ENCODE data around the gene KCNJ11.

The KCNJ11 gene

GRCh38 chr11:17389957-17390649, 1.6 kb upstream of the KCNJ11 start:
- peak in 1 of 2 experiments; percentile 57 for DNase-seq

DNA sequence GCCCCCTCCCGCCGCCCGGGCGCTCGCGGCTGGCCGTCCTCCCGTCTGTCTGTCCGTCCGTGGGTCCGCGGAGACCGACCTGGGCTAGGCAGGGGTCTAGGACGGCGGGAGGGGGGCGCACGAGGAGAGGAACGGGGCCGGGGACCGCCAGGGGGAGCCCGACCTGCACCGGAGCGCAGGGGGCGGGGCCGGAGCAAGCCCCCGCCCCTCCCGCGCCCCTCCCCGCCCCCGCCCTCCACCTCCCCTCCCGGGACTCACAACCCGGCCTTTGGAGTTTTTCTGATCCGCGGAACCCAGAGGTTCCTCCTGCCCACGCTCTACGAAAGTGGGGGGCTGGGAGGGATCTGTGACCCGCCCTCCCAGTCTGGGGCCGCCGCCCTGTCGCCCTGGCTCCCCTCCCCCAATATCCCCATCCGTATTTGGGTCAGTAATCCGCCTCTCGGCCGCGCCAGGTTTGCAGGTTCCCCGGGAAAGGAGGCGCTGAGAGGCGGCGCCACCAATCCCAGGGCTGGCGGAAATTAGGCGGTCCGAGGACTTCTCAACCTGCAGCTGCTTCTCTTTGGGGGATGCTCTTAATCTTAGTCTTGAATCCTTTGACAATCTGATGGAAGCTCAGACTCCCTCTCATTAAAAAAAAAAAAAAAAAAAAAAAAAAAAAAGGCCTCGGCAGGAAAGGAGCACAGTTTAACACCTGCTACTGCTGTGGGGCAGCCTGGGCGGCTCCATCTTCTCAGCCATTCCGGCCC, 925 bp upstream of the KCNJ11 start:
- DNase-seq, result peak; percentile 87 to 90

DNA sequence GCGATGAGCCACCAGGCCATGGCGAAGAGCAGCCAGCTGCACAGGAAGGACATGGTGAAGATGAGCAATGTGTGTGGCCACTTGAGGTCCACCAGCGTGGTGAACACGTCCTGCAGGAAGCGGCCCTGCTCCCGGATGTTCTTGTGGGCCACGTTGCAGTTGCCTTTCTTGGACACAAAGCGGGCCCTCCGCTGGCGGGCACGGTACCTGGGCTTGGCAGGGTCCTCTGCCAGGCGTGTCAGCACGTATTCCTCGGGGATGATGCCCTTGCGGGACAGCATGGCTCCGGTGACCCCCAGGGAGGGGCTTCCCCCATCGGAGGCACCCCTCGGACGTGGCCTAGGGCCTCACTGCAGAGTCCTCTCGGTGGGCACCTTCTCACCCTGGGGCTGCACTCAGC, 648 bp downstream of the KCNJ11 start:
- DNase-seq, result no peak

- no peak for DNase-seq
Measured at GRCh38 chr11:17387254-17387653, 1.2 kb downstream of the KCNJ11 start.

DNA sequence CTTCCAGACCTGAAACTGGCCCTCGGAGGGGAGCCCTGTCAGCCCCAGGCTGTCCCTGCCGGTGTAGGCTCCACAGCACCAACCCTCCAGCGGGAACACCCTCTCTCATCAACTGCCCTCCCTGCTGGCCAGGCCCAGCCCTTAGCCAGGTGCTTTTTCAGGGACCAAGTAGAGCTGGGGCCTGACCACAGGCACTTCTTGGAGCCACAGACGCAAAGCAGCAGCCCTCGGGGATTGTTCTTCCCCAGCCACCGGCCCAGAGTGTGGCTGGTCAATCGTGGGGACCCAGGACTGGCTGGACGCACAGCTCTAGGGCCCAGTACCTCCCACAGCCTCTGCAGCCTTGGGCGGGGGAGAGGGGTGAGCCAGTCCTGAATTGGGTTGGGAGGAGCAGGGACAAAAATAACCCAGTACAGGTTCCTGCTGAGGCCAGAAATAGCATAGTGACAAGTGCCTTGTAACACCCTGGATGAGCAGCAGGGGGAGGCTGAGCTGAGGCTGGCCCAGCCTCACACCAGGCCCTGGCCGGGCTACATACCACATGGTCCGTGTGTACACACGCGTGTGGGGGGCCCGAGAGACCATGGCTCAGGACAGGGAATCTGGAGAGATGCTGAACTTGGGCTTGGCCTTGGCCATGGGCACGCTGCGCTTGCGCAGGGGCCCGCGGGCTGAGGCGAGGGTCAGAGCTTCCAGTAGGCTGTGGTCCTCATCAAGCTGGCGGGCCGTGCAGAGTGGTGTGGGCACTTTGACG, 2.0 kb downstream of the KCNJ11 start:
- peak; percentile 37 to 70 for DNase-seq

DNA sequence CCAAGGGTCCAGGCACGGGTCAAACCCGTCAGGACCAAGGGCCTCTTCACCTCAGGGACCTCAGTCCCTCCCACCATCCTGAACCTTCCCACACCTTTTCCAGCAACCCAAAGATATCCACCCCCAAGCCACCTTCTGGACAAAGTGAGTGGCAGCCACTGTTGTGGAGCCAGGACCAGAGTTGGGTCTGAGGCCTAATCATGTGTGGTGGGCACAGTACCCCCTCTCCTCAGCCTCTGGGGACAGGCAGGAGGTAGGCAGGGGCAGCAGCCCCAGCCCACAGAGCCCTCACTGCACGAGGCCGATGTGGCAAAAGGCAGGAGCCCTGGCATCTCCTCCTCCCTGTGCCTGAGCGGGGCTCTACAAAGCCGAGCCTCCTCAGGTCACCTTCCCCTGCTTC, 2.5 kb downstream of the KCNJ11 start:
- DNase-seq, result no peak

GRCh38 chr11:17385492-17385891, 3.0 kb downstream of the KCNJ11 start:
- DNase-seq, result no peak

DNA sequence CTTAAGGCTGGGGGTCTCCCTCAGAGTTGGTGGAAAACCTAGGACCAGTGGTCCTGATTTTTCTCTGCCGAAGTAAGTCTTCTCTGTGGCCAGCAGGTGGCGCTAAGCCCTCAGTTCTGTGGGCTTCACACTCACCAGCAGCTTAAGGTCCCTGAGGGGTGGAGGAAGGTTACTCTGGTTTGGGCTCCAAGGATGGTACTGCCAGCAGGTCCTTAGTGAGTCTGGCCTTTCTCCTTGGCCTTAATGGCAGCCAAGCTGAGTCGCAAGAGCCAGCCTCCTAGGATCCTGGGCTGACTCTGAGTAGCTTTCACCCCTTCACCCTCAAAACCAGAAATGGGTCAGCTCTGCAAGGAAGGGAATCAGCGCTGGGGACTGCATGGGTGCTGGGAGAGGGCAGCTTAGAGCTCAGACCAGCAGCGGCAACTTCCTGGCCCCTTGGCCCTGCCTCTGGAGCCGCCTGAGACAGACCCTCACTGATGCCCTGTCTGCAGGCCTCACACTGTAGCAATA, 4.4 kb downstream of the KCNJ11 start:
- peak; percentile 84 to 85 for DNase-seq

DNA sequence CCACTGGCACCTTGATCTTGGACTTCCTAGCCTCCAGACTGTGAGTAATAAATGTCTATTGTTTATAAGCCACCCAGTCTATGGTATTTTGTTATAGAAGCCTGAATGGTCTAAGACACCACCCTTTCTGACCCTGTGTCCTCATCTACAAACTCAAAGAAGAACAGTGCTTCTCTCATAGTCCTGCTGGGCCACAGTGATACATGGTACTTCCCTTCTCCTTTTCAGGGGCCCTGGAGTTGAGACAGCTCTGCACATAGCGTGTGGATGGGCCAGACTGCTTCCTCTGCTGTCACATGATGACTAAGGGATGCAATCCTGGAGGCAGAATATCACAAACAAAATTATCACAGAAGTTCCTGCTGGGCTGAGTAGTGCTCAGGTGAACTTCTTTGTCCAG, 5.0 kb downstream of the KCNJ11 start:
- DNase-seq, result no peak

DNA sequence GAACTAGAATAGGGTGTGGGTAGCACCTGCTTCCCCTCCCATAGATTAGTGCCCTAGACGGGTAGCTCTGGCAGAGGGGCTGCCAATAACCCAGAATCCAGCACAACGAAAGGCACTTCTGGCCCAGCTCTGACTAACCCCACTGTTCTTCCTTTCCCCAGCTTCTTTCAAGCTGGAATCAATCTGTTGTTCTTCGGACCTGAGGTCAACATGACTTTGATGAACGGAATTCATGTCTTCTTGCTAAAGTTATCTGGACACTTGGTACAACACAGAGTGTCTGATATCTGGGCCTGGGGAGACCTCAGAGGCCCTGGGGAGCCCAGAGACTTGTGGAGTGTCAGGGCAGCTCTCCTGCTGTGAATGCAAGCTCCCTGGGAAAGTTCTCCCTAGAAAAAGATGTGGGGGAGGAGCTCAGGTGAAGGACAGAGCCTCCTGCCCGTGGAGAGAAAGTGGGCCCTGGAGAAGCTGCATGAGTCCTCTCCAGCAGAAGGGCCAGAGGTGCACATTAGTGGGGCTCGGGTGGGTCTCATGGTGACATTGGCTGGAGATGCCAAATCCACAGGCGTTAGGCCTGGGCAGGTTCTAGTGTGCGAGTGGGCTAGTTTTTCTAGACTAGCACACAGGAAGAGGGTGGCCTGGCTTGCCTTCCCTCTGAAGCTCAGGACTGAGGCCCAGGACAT, 6.3 kb downstream of the KCNJ11 start:
- no peak for DNase-seq

DNA sequence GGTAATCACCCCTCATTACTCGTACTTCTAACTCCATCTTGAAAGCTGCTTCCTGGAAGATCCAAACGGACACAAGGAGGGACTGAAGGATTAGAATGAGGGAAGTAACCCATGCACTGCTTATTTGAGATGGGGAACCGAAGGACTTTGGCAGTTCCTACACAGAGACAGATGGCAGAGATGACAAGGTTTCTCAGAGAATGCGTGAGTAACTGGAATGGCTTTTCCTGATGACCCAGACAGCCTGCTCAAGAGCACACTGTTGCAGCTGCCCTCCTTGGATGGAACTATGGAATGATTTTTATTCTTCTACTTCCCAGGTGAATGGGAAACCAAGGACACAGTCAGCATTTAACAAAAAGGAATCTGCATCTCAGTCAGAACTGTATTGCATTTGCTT, 7.3 kb downstream of the KCNJ11 start:
- DNase-seq, result no peak

- no peak for DNase-seq
Measured at GRCh38 chr11:17379383-17380180, 8.9 kb downstream of the KCNJ11 start.

DNA sequence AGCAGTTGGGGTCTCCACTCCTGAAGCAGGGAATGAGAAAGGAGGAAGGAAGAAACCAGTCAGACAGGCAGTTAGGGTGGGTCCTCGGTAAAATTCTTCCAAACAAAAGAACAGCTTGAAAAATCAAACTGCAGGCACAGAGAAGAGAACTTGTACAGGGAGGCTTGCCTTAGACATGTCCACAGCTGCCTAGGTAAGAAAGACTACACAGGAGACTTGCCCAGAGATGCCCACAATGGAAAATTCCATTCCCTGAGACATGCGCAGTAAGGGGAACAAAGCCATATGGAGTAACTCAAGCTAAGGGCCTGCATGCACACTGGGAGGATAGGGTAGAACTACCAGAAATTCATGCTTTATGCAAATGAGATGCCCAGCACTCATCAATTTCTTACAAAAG, 9.8 kb downstream of the KCNJ11 start:
- no peak for DNase-seq

- no peak for DNase-seq
Measured at GRCh38 chr11:17376493-17376892, 12.0 kb downstream of the KCNJ11 start.

DNA sequence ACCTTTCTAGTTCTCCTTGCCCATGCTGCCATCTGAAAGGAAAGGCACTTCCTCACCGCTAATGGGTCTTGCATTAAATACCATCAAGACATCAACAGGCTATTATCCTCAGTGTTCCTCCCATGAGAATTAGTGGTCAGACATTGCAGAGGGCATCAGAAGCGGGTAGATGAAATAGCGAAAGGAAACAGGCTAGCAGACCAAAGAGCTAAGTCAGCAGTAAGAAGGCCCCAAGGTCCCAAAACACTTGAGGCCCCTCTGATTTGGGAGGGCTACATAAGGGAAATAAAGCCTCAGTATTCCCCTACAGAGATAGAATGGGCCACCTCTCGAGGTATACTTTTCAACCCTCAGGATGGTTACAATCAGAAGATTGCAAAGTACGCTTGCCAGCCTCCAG, 12.9 kb downstream of the KCNJ11 start:
- DNase-seq, result no peak

DNA sequence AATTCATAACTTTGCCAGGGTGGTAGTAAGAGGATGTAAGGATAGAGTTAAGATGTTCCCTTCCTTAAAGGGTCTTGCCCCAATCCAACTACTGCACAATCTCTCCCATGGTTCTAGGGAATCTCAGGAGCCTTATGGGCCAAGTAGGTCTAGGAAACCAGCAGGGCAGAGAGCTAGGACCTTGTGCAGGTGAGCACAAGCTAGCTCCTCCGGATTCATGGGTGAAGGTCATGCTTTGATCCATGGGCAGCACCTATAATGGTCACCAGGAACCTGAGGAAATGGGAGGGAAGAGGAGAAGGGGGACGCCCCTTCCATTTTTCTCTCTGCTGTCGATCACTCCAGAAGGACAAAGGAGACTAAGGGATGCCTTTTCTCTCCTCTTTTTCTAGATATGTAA, 16.8 kb downstream of the KCNJ11 start:
- peak in 1 of 2 experiments; percentile 16 for DNase-seq

- DNase-seq, result no peak
Measured at GRCh38 chr11:17369684-17370243, 18.7 kb downstream of the KCNJ11 start.

DNA sequence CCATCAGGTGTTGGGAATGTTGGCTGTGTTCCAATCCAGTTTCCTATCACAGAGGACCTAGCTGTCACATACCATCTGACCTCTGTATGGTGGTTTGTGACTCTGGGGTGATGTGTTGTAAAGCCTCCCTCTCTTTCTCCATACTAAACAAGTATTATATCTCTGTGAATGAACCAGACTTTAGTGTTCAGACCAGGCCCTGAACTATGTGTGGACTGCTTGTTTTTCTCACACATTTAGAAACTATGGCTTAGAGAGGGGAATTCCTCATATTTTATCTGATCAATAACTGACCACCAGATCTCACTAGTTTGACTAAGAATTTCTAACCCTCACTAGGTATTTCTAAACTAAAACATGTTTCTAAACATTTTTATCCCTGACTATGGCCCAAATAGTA, 19.4 kb downstream of the KCNJ11 start:
- DNase-seq, result no peak

- DNase-seq, result no peak
Measured at GRCh38 chr11:17368551-17368950, 19.9 kb downstream of the KCNJ11 start.

- DNase-seq, result no peak
Measured at GRCh38 chr11:17366495-17366894, 22.0 kb downstream of the KCNJ11 start.

DNA sequence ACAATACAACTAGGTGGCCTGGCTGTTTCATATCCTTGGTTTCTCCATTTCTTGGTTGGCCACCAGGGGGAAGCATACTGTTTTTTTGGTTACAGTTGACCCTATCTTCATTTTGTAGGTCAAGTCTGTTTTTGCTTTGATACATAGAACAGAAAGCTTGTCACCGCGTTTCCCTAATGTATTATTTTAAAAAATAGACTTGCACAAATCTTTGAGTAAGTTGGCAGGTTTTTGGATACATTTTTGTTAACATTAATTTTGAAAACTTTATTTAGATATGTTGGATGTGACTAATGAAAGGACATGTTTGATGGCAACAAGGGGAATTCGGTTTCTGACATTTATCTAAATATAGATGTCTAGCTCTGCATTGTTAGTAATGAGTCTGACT, 33.9 kb downstream of the KCNJ11 start:
- peak; percentile 63 to 79 for DNase-seq

All from NCI-H2081 (cell line).